ENCODE data around the gene CFAP74. TPM values are rescaled to one million over a fixed set of nuclear protein-coding genes. Genes with fewer than 3 reads are reported as not detected.

CFAP74 gene
- total RNA-seq, 2 experiments from 2014 or later, result not detected

- POLR2A ChIA-PET, result no interaction called here
These were observed 44.1 kb downstream of the CFAP74 start for GRCh38 chr1:1959459-1959839.

GRCh38 chr1:1958071-1958541 is 45.5 kb downstream of the CFAP74 start:
- POLR2A ChIA-PET, result no interaction called here

More at GRCh38 chr1:1959459-1959839, 44.1 kb downstream of the CFAP74 start:
- CTCF ChIA-PET, result interaction anchor here (1.3 to 2.9 kb wide), 3 partner anchors 84 to 89 kb away, joined by 3 to 24 read pairs (median 4); no protein-coding TSS in a partner anchor

GRCh38 chr1:1957533-1957961 is 46.0 kb downstream of the CFAP74 start:
- POLR2A ChIA-PET, result no interaction called here
- CTCF ChIA-PET, result interaction anchor here (0.6 to 1.2 kb wide), 2 partner anchors 9 to 87 kb away, joined by 3 read pairs; no protein-coding TSS in a partner anchor

More at GRCh38 chr1:1958071-1958541, 45.5 kb downstream of the CFAP74 start:
- CTCF ChIA-PET, result interaction anchor here (0.6 to 1.2 kb wide), 3 partner anchors 8 to 87 kb away, joined by 3 read pairs; no protein-coding TSS in a partner anchor

GRCh38 chr1:1956586-1957532 is 46.7 kb downstream of the CFAP74 start:
- POLR2A ChIA-PET, result no interaction called here
- CTCF ChIA-PET, result interaction anchor here (1.2 to 1.6 kb wide), 2 partner anchors 87 to 88 kb away, joined by 3 to 5 read pairs; no protein-coding TSS in a partner anchor

GRCh38 chr1:1956101-1956500 is 47.5 kb downstream of the CFAP74 start:
- POLR2A ChIA-PET, result no interaction called here
- CTCF ChIA-PET, result interaction anchor here (1.6 kb wide), 1 partner anchor 88 kb away, joined by 5 read pairs; no protein-coding TSS in a partner anchor

- CTCF ChIA-PET, result interaction anchor here (1.6 kb wide), 1 partner anchor 89 kb away, joined by 5 read pairs; no protein-coding TSS in a partner anchor
- POLR2A ChIA-PET, result no interaction called here
These were observed 47.9 kb downstream of the CFAP74 start for GRCh38 chr1:1955621-1956094.

GRCh38 chr1:1954831-1955441 is 48.6 kb downstream of the CFAP74 start:
- ChIA-PET POLR2A (no interaction called here), CTCF (interaction anchor here (1.6 kb wide), 1 partner anchor 89 kb away, joined by 5 read pairs; no protein-coding TSS in a partner anchor)

- ChIA-PET CTCF (no interaction called here), POLR2A (no interaction called here)
These were observed 49.6 kb downstream of the CFAP74 start for GRCh38 chr1:1954015-1954414.

GRCh38 chr1:1950940-1951339 is 52.6 kb downstream of the CFAP74 start:
- ChIA-PET POLR2A (no interaction called here), CTCF (no interaction called here)

GRCh38 chr1:1948783-1949182 is 54.8 kb downstream of the CFAP74 start:
- CTCF ChIA-PET, result no interaction called here
- POLR2A ChIA-PET, result no interaction called here

GRCh38 chr1:1947493-1947892 is 56.1 kb downstream of the CFAP74 start:
- ChIA-PET POLR2A (no interaction called here), CTCF (no interaction called here)

- ChIA-PET POLR2A (no interaction called here), CTCF (no interaction called here)
These were observed 57.0 kb downstream of the CFAP74 start for GRCh38 chr1:1946540-1946939.

GRCh38 chr1:1945782-1946393 is 57.7 kb downstream of the CFAP74 start:
- CTCF ChIA-PET, result no interaction called here
- POLR2A ChIA-PET, result no interaction called here

GRCh38 chr1:1943834-1944570 is 59.6 kb downstream of the CFAP74 start:
- POLR2A ChIA-PET, result no interaction called here

GRCh38 chr1:1942753-1943656 is 60.6 kb downstream of the CFAP74 start:
- POLR2A ChIA-PET, result no interaction called here

More at GRCh38 chr1:1943834-1944570, 59.6 kb downstream of the CFAP74 start:
- CTCF ChIA-PET, result interaction anchor here (0.9 to 2.9 kb wide), 3 partner anchors 9 to 104 kb away, joined by 3 to 17 read pairs (median 3); no protein-coding TSS in a partner anchor

GRCh38 chr1:1941868-1942752 is 61.5 kb downstream of the CFAP74 start:
- ChIA-PET CTCF (interaction anchor here (0.7 kb wide), 1 partner anchor 103 kb away, joined by 4 read pairs; no protein-coding TSS in a partner anchor), POLR2A (no interaction called here)

More at GRCh38 chr1:1942753-1943656, 60.6 kb downstream of the CFAP74 start:
- CTCF ChIA-PET, result interaction anchor here (1.0 to 2.9 kb wide), 2 partner anchors 101 to 105 kb away, joined by 3 to 17 read pairs; no protein-coding TSS in a partner anchor

Measured in activated CD8-positive, alpha-beta memory T cell treated with anti-CD3 and anti-CD28 coated beads for 36 hours (primary cell).